ENCODE results near the gene GTF2H4. TPM values are rescaled to one million over a fixed set of nuclear protein-coding genes. Genes with fewer than 3 reads are reported as not detected.

Gene GTF2H4
- total RNA-seq, 1 donor from 2014 or later: 67.2 TPM

- peaks cover 8% of the 10 kb centered on the region for H3K4me1 Mint-ChIP-seq (ENCODE audit: low read depth, unreplicated experiment)
- no peak for DNase-seq
- no peak overlapping the region for H3K4me3 Mint-ChIP-seq (ENCODE audit: unreplicated experiment)
Measured at GRCh38 chr6:30876039-30876730, 31.8 kb upstream of the GTF2H4 start.

GRCh38 chr6:30877419-30878262 is 30.4 kb upstream of the GTF2H4 start:
- DNase-seq: peak; percentile 83
- Mint-ChIP-seq H3K9me3 (ENCODE audit: unreplicated experiment) (peaks cover 9% of the 10 kb centered on the region), H3K4me3 (ENCODE audit: unreplicated experiment) (no peak overlapping the region), H3K4me1 (ENCODE audit: low read depth, unreplicated experiment) (peaks cover 21% of the 10 kb centered on the region), H3K27me3 (ENCODE audit: unreplicated experiment) (peaks cover 12% of the 10 kb centered on the region), H3K27ac (ENCODE audit: unreplicated experiment) (no peak overlapping the region), H3K36me3 (ENCODE audit: unreplicated experiment) (peaks cover 6% of the 10 kb centered on the region)
- peak; percentile 74 for TF ChIP-seq CTCF (IDR thresholded peaks at IDR 0.05; ENCODE audit: partially characterized antibody, unreplicated experiment)

More at GRCh38 chr6:30876039-30876730, 31.8 kb upstream of the GTF2H4 start:
- peaks cover 7% of the 10 kb centered on the region for H3K27me3 Mint-ChIP-seq (ENCODE audit: unreplicated experiment)
- peaks cover 5% of the 10 kb centered on the region for H3K9me3 Mint-ChIP-seq (ENCODE audit: unreplicated experiment)
- no peak overlapping the region for H3K27ac Mint-ChIP-seq (ENCODE audit: unreplicated experiment)
- TF ChIP-seq CTCF (IDR thresholded peaks at IDR 0.05; ENCODE audit: partially characterized antibody, unreplicated experiment): no peak
- peaks cover 12% of the 10 kb centered on the region for H3K36me3 Mint-ChIP-seq (ENCODE audit: unreplicated experiment)

- no peak for DNase-seq
- peaks cover 15% of the 10 kb centered on the region for H3K27me3 Mint-ChIP-seq (ENCODE audit: unreplicated experiment)
- H3K4me3 Mint-ChIP-seq (ENCODE audit: unreplicated experiment): peak overlapping the region; percentile 87
- H3K4me1 Mint-ChIP-seq (ENCODE audit: low read depth, unreplicated experiment): peaks cover 28% of the 10 kb centered on the region
- H3K27ac Mint-ChIP-seq (ENCODE audit: unreplicated experiment): peak overlapping the region; percentile 98
- H3K9me3 Mint-ChIP-seq (ENCODE audit: unreplicated experiment): peaks cover 12% of the 10 kb centered on the region
- H3K36me3 Mint-ChIP-seq (ENCODE audit: unreplicated experiment): no peaks in the 10 kb centered on the region
- no peak for TF ChIP-seq CTCF (IDR thresholded peaks at IDR 0.05; ENCODE audit: partially characterized antibody, unreplicated experiment)
Measured at GRCh38 chr6:30879684-30880427, 28.2 kb upstream of the GTF2H4 start.

- DNase-seq: peak; percentile 62
- Mint-ChIP-seq H3K36me3 (ENCODE audit: unreplicated experiment) (no peaks in the 10 kb centered on the region), H3K27ac (ENCODE audit: unreplicated experiment) (peak overlapping the region; percentile 98), H3K4me1 (ENCODE audit: low read depth, unreplicated experiment) (peaks cover 32% of the 10 kb centered on the region), H3K9me3 (ENCODE audit: unreplicated experiment) (peaks cover 15% of the 10 kb centered on the region), H3K27me3 (ENCODE audit: unreplicated experiment) (peaks cover 15% of the 10 kb centered on the region), H3K4me3 (ENCODE audit: unreplicated experiment) (peak overlapping the region; percentile 87)
- no peak for TF ChIP-seq CTCF (IDR thresholded peaks at IDR 0.05; ENCODE audit: partially characterized antibody, unreplicated experiment)
Measured at GRCh38 chr6:30880698-30881252, 27.2 kb upstream of the GTF2H4 start.

Data from glutamatergic neuron (in vitro differentiated cells).